ENCODE measurements around the gene SNAPIN.

The SNAPIN gene

DNA sequence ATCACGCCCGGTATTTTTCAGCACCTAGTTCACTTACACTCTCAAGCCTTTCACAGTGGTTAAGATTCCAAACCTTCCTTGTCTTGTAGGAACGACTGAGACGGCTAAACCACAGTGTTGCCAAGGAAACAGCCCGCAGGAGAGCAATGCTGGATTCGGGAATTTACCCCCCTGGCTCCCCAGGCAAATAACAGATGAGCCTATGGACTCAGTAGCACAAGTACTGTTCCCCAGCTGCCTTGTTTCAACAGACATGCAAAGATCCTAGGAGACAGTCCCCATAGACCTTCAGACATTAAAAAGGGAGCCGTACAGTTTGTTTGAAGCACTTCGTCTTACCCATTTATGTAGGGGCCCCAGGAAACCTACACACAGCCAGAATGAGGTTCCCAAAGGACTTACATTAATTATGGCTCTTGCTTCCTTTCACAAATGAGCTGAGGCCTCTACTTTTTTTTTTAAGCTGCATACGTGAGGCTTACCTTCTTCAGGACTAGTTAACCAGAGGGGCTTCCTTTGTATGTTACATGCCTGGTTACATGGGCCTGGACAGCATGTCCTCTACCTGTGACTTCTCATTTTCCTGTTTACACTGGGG, 2.7 kb downstream of the SNAPIN start:
- Histone ChIP-seq H2BK120ac (ENCODE audit: low read depth, low read length) (no peak overlapping the region), H2AFZ (ENCODE audit: low read length) (no peak overlapping the region), H3K9me3 (replicated peaks in 1 of 2; ENCODE audit: control insufficient read depth in 2 of 2, insufficient read depth in 1 of 2, low read depth in 1 of 2, low read length in 2 of 2) (no peaks in the 10 kb centered on the region), H2BK5ac (ENCODE audit: low read length) (no peak overlapping the region), H3K14ac (ENCODE audit: low read length) (no peak overlapping the region), H2AK5ac (ENCODE audit: low read depth, low read length) (no peak overlapping the region), H3K9ac (ENCODE audit: low read depth, low read length, poor library complexity) (no peak overlapping the region), H4K91ac (ENCODE audit: low read depth, low read length, poor library complexity) (no peak overlapping the region), H3K4me2 (ENCODE audit: insufficient read depth, low read length, poor library complexity, severe bottlenecking) (no peak overlapping the region), H2BK12ac (ENCODE audit: low read length) (no peak overlapping the region), H3K23ac (ENCODE audit: low read depth, low read length, poor library complexity) (no peak overlapping the region), H3K36me3 (replicated peaks in 1 of 2; ENCODE audit: control insufficient read depth in 2 of 2, insufficient read depth in 2 of 2, low read length in 2 of 2) (peaks cover 33 to 65% of the 10 kb centered on the region in 2 donors), H3K4ac (ENCODE audit: low read length) (no peak overlapping the region), H3K27ac (replicated peaks; ENCODE audit: low read length) (peak overlapping the region; percentile 13), H3K4me1 (ENCODE audit: control insufficient read depth in 2 of 2, insufficient read depth in 1 of 2, low read depth in 1 of 2, low read length in 2 of 2) (peaks cover 4 to 6% of the 10 kb centered on the region in 2 donors), H3K79me1 (ENCODE audit: low read depth, low read length) (peaks cover 5% of the 10 kb centered on the region), H4K8ac (ENCODE audit: low read depth, low read length) (no peak overlapping the region), H3K4me3 (ENCODE audit: low read length in 2 of 2) (no peak overlapping the region), H3K27me3 (ENCODE audit: control insufficient read depth in 3 of 3, insufficient read depth in 3 of 3, low read depth in 1 of 3, low read length in 3 of 3) (no peaks in the 10 kb centered on the region), H3K18ac (ENCODE audit: low read length) (no peak overlapping the region), H2BK15ac (ENCODE audit: low read length) (no peak overlapping the region)
- no CpG with 5 or more reads among the region's 9 CpGs for WGBS, 2 donors (ENCODE audit: extremely low coverage in 2 of 2, insufficient read length in 2 of 2, insufficient replicate concordance in 1 of 2)
- no peak for DNase-seq (ENCODE audit: low spot score)

DNA sequence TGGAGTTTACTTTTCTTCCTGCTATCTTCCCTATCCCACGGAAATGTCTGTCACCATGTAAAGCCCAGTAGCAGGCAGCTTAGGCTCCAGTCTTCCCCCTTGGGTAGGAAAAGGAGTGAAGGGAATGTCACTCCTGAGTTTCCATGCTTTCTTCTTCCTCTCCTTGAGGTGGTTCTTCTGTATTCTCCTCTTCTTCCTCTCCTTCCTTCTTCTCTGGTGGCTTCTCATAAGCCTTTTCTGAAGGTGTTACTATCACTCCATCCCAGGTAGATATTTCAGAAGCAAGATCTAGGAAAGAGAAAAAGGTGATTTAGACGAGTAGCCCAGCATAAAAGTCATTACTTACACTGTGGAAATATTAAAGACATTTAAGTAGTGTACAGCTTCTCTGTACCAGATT, 3.8 kb downstream of the SNAPIN start:
- Histone ChIP-seq H3K9me3 (replicated peaks in 1 of 2; ENCODE audit: control insufficient read depth in 2 of 2, insufficient read depth in 1 of 2, low read depth in 1 of 2, low read length in 2 of 2) (no peaks in the 10 kb centered on the region), H2AFZ (ENCODE audit: low read length) (no peak overlapping the region), H3K18ac (ENCODE audit: low read length) (no peak overlapping the region), H4K91ac (ENCODE audit: low read depth, low read length, poor library complexity) (no peak overlapping the region), H3K4ac (ENCODE audit: low read length) (no peak overlapping the region), H2BK12ac (ENCODE audit: low read length) (no peak overlapping the region), H3K9ac (ENCODE audit: low read depth, low read length, poor library complexity) (no peak overlapping the region), H3K4me1 (ENCODE audit: control insufficient read depth in 2 of 2, insufficient read depth in 1 of 2, low read depth in 1 of 2, low read length in 2 of 2) (peaks cover 4 to 6% of the 10 kb centered on the region in 2 donors), H3K79me1 (ENCODE audit: low read depth, low read length) (peaks cover 7% of the 10 kb centered on the region), H2BK5ac (ENCODE audit: low read length) (no peak overlapping the region), H3K36me3 (replicated peaks in 1 of 2; ENCODE audit: control insufficient read depth in 2 of 2, insufficient read depth in 2 of 2, low read length in 2 of 2) (peaks cover 42 to 75% of the 10 kb centered on the region in 2 donors), H2AK5ac (ENCODE audit: low read depth, low read length) (no peak overlapping the region), H3K14ac (ENCODE audit: low read length) (no peak overlapping the region), H2BK120ac (ENCODE audit: low read depth, low read length) (no peak overlapping the region), H3K23ac (ENCODE audit: low read depth, low read length, poor library complexity) (no peak overlapping the region), H3K27me3 (ENCODE audit: control insufficient read depth in 3 of 3, insufficient read depth in 3 of 3, low read depth in 1 of 3, low read length in 3 of 3) (no peaks in the 10 kb centered on the region), H3K4me3 (ENCODE audit: low read length in 2 of 2) (no peak overlapping the region), H4K8ac (ENCODE audit: low read depth, low read length) (no peak overlapping the region), H2BK15ac (ENCODE audit: low read length) (no peak overlapping the region), H3K27ac (replicated peaks; ENCODE audit: low read length) (no peak overlapping the region), H3K4me2 (ENCODE audit: insufficient read depth, low read length, poor library complexity, severe bottlenecking) (no peak overlapping the region)
- WGBS, 2 donors (ENCODE audit: extremely low coverage in 2 of 2, insufficient read length in 2 of 2, insufficient replicate concordance in 1 of 2) = no CpG with 5 or more reads among the region's 2 CpGs
- no peak for DNase-seq (ENCODE audit: low spot score)

DNA sequence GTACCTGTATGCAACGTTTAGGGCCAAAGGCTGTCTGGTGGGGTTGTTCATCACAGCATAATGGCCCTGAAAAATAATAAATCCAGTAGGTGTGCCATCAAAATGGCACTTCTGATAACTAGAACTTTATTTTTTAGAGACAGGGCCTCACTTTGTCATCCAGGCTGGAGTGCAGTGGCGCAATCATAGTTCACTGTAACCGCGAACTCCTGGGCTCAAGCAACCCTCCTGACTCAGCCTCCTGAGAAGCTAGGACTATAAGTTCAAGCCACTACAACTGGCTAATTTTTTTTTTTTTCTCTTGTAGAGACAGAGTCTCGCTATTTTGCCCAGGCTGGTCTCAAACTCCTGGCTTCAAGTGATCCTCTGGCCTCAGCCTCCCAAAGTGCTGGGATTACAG, 4.7 kb downstream of the SNAPIN start:
- no peak overlapping the region for H3K4me2 ChIP-seq (ENCODE audit: insufficient read depth, low read length, poor library complexity, severe bottlenecking)
- H2AFZ ChIP-seq (ENCODE audit: low read length) = no peak overlapping the region
- no peak overlapping the region for H3K9ac ChIP-seq (ENCODE audit: low read depth, low read length, poor library complexity)
- H3K9me3 ChIP-seq (replicated peaks in 1 of 2; ENCODE audit: control insufficient read depth in 2 of 2, insufficient read depth in 1 of 2, low read depth in 1 of 2, low read length in 2 of 2) = no peaks in the 10 kb centered on the region
- no peak overlapping the region for H4K8ac ChIP-seq (ENCODE audit: low read depth, low read length)
- H3K79me1 ChIP-seq (ENCODE audit: low read depth, low read length) = peaks cover 7% of the 10 kb centered on the region
- no peak overlapping the region for H3K14ac ChIP-seq (ENCODE audit: low read length)
- no peaks in the 10 kb centered on the region for H3K27me3 ChIP-seq (ENCODE audit: control insufficient read depth in 3 of 3, insufficient read depth in 3 of 3, low read depth in 1 of 3, low read length in 3 of 3)
- H3K23ac ChIP-seq (ENCODE audit: low read depth, low read length, poor library complexity) = no peak overlapping the region
- peaks cover 47 to 85% of the 10 kb centered on the region in 2 donors for H3K36me3 ChIP-seq (replicated peaks in 1 of 2; ENCODE audit: control insufficient read depth in 2 of 2, insufficient read depth in 2 of 2, low read length in 2 of 2)
- H2BK15ac ChIP-seq (ENCODE audit: low read length) = no peak overlapping the region
- no peak overlapping the region for H3K18ac ChIP-seq (ENCODE audit: low read length)
- H3K4me1 ChIP-seq (ENCODE audit: control insufficient read depth in 2 of 2, insufficient read depth in 1 of 2, low read depth in 1 of 2, low read length in 2 of 2) = peaks cover 4 to 6% of the 10 kb centered on the region in 2 donors
- H2BK12ac ChIP-seq (ENCODE audit: low read length) = no peak overlapping the region
- no peak overlapping the region for H4K91ac ChIP-seq (ENCODE audit: low read depth, low read length, poor library complexity)
- no peak overlapping the region for H2BK5ac ChIP-seq (ENCODE audit: low read length)
- H3K4me3 ChIP-seq (ENCODE audit: low read length in 2 of 2) = no peak overlapping the region
- no peak overlapping the region for H3K27ac ChIP-seq (replicated peaks; ENCODE audit: low read length)
- H2AK5ac ChIP-seq (ENCODE audit: low read depth, low read length) = no peak overlapping the region
- H2BK120ac ChIP-seq (ENCODE audit: low read depth, low read length) = no peak overlapping the region
- no CpG with 5 or more reads among the region's 5 CpGs for WGBS, 2 donors (ENCODE audit: extremely low coverage in 2 of 2, insufficient read length in 2 of 2, insufficient replicate concordance in 1 of 2)
- H3K4ac ChIP-seq (ENCODE audit: low read length) = no peak overlapping the region
- no peak for DNase-seq (ENCODE audit: low spot score)

DNA sequence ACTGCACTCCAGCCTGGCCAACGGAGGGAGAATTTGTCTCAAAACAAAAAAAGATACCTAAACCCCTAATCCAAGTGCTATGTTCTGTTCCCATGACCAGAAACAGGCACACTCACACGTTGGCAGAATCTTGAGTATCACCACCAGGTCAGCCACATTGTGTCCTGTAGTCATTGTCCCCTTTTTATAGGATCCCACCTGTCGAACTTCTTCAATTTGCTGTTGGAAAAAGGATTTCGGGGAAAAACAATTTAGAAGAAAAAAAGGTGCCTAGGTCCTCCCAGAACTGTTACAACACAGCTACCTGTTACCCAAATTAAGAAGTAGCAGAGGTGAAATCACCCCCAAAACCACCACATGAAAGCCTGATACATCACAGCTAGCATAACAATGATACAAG, 8.9 kb downstream of the SNAPIN start:
- no CpG with 5 or more reads among the region's 4 CpGs for WGBS, 2 donors (ENCODE audit: extremely low coverage in 2 of 2, insufficient read length in 2 of 2, insufficient replicate concordance in 1 of 2)

More for the DNA sequence above, 8.9 kb downstream of the SNAPIN start:
- Histone ChIP-seq H4K91ac (ENCODE audit: low read depth, low read length, poor library complexity) (no peak overlapping the region), H2AFZ (ENCODE audit: low read length) (no peak overlapping the region), H3K4me2 (ENCODE audit: insufficient read depth, low read length, poor library complexity, severe bottlenecking) (no peak overlapping the region), H2BK12ac (ENCODE audit: low read length) (no peak overlapping the region), H3K4me3 (ENCODE audit: low read length in 2 of 2) (no peak overlapping the region), H2BK120ac (ENCODE audit: low read depth, low read length) (no peak overlapping the region), H2BK15ac (ENCODE audit: low read length) (no peak overlapping the region), H3K79me1 (ENCODE audit: low read depth, low read length) (peaks cover 3% of the 10 kb centered on the region), H3K4me1 (ENCODE audit: control insufficient read depth in 2 of 2, insufficient read depth in 1 of 2, low read depth in 1 of 2, low read length in 2 of 2) (peaks cover 3 to 9% of the 10 kb centered on the region in 2 donors), H3K36me3 (replicated peaks in 1 of 2; ENCODE audit: control insufficient read depth in 2 of 2, insufficient read depth in 2 of 2, low read length in 2 of 2) (peaks cover 52 to 77% of the 10 kb centered on the region in 2 donors), H3K14ac (ENCODE audit: low read length) (no peak overlapping the region), H4K8ac (ENCODE audit: low read depth, low read length) (no peak overlapping the region), H3K9ac (ENCODE audit: low read depth, low read length, poor library complexity) (no peak overlapping the region), H3K27ac (replicated peaks; ENCODE audit: low read length) (no peak overlapping the region), H3K4ac (ENCODE audit: low read length) (no peak overlapping the region), H3K27me3 (ENCODE audit: control insufficient read depth in 3 of 3, insufficient read depth in 3 of 3, low read depth in 1 of 3, low read length in 3 of 3) (no peaks in the 10 kb centered on the region), H2BK5ac (ENCODE audit: low read length) (no peak overlapping the region), H3K23ac (ENCODE audit: low read depth, low read length, poor library complexity) (no peak overlapping the region), H3K9me3 (replicated peaks in 1 of 2; ENCODE audit: control insufficient read depth in 2 of 2, insufficient read depth in 1 of 2, low read depth in 1 of 2, low read length in 2 of 2) (no peaks in the 10 kb centered on the region), H2AK5ac (ENCODE audit: low read depth, low read length) (no peak overlapping the region), H3K18ac (ENCODE audit: low read length) (no peak overlapping the region)
- DNase-seq (ENCODE audit: low spot score) = no peak

Data from neuronal stem cell (in vitro differentiated cells).